Measurements from ENCODE around the gene HSP90AB1. TPM values are rescaled to one million over a fixed set of nuclear protein-coding genes. Genes with fewer than 3 reads are reported as not detected.

The HSP90AB1 gene
- polyA plus RNA-seq, 1 of the 3 experiments (the other 2 are of a cell fraction), result 843 TPM

- no peaks in the 10 kb centered on the region for H3K9me2 ChIP-seq
- TF ChIP-seq CHD2 (IDR thresholded peaks at IDR 0.05; ENCODE audit: low read length, partially characterized antibody), result no peak
- TF ChIP-seq PBX3 (IDR thresholded peaks at IDR 0.05), result no peak
- TF ChIP-seq MEF2A (IDR thresholded peaks at IDR 0.05; ENCODE audit: borderline replicate concordance, low read depth), result no peak
- TF ChIP-seq EP300 (IDR thresholded peaks at IDR 0.05; ENCODE audit: borderline replicate concordance in 1 of 2, low read depth in 1 of 2, low read length in 1 of 2), result no peak
- no peak for TF ChIP-seq ELF1 (IDR thresholded peaks at IDR 0.05)
- no peak for TF ChIP-seq REST (IDR thresholded peaks at IDR 0.05; ENCODE audit: low read depth, low read length)
- POLR2A ChIA-PET, result interaction anchor here (0.9 to 4.1 kb wide), 12 partner anchors 8 to 477 kb away, joined by 3 to 98 read pairs (median 14); partner anchors contain the start of genes AARS2, SLC29A1, SLC35B2 and SPATS1
- CTCF ChIA-PET, result interaction anchor here (0.8 to 8.4 kb wide), 10 partner anchors 10 to 149 kb away, joined by 4 to 115 read pairs (median 20); partner anchors contain the start of genes AARS2, SLC29A1 and SLC35B2
- H3K4me3 ChIP-seq (ENCODE audit: low read depth in 2 of 2, low read length in 1 of 2), result peak overlapping the region; percentile 65 to 99
- no peak for DNase-seq
- no peaks in the 10 kb centered on the region for H3K9me3 ChIP-seq
- H3K27ac ChIP-seq (ENCODE audit: low read depth in 2 of 2, low read length in 1 of 2), result peak overlapping the region; percentile 43 to 86; a peak in 3 of 4 replicates
- peak overlapping the region; percentile 98 for H3K4me2 ChIP-seq
- H3K9ac ChIP-seq, result peak overlapping the region; percentile 100; the same call in 1 of the 2 replicates
- peak overlapping the region; percentile 90 for H2AFZ ChIP-seq (ENCODE audit: low read depth)
- H3K27me3 ChIP-seq (ENCODE audit: insufficient read depth), result no peaks in the 10 kb centered on the region
- H3K79me2 ChIP-seq (ENCODE audit: insufficient read depth), result peaks cover 37% of the 10 kb centered on the region
- H3F3A ChIP-seq (replicated peaks; ENCODE audit: insufficient read depth), result peaks cover 21% of the 10 kb centered on the region
- peaks cover 21 to 26% of the 10 kb centered on the region in 2 experiments for H3K36me3 ChIP-seq (replicated peaks in 1 of 2; ENCODE audit: control insufficient read depth in 1 of 2, insufficient read depth in 2 of 2, low read length in 1 of 2)
- H3K4me1 ChIP-seq (ENCODE audit: control insufficient read depth in 1 of 2, insufficient read depth in 2 of 2, low read depth in 1 of 2, low read length in 1 of 2), result peaks cover 13 to 22% of the 10 kb centered on the region in 2 experiments; a peak in 3 of 4 replicates
- 79% methylated on average over 12 of the region's 12 CpGs for WGBS (ENCODE audit: low lambda C conversion rate)
- peaks cover 35% of the 10 kb centered on the region for H4K20me1 ChIP-seq (ENCODE audit: insufficient read depth)
These were observed 1.4 kb upstream of the HSP90AB1 start for GRCh38 chr6:44245391-44245911.

GRCh38 chr6:44245912-44246662 is 814 bp upstream of the HSP90AB1 start:
- Histone ChIP-seq H3K4me1 (ENCODE audit: control insufficient read depth in 1 of 2, insufficient read depth in 2 of 2, low read depth in 1 of 2, low read length in 1 of 2) (peaks cover 13 to 22% of the 10 kb centered on the region in 2 experiments; a peak in 3 of 4 replicates), H3K4me2 (peak overlapping the region; percentile 98), H3K9ac (peak overlapping the region; percentile 100), H2AFZ (ENCODE audit: low read depth) (peak overlapping the region; percentile 90), H3K9me2 (no peaks in the 10 kb centered on the region), H3K36me3 (replicated peaks in 1 of 2; ENCODE audit: control insufficient read depth in 1 of 2, insufficient read depth in 2 of 2, low read length in 1 of 2) (peaks cover 27 to 32% of the 10 kb centered on the region in 2 experiments), H3K27me3 (ENCODE audit: insufficient read depth) (no peaks in the 10 kb centered on the region), H3F3A (replicated peaks; ENCODE audit: insufficient read depth) (peaks cover 27% of the 10 kb centered on the region), H3K4me3 (ENCODE audit: low read depth in 2 of 2, low read length in 1 of 2) (peak overlapping the region; percentile 65 to 99), H3K79me2 (ENCODE audit: insufficient read depth) (peaks cover 43% of the 10 kb centered on the region), H4K20me1 (ENCODE audit: insufficient read depth) (peaks cover 41% of the 10 kb centered on the region), H3K27ac (ENCODE audit: low read depth in 2 of 2, low read length in 1 of 2) (peak overlapping the region; percentile 86), H3K9me3 (no peaks in the 10 kb centered on the region)
- ChIA-PET CTCF (interaction anchor here (0.8 to 8.4 kb wide), 15 partner anchors 9 to 151 kb away, joined by 3 to 115 read pairs (median 6); partner anchors contain the start of genes AARS2, CDC5L, SLC29A1 and SLC35B2), POLR2A (interaction anchor here (0.6 to 4.1 kb wide), 30 partner anchors 9 to 759 kb away, joined by 3 to 98 read pairs (median 4); partner anchors contain the start of genes AARS2, SLC29A1, SLC35B2 and SPATS1)
- 8% methylated on average over 7 of the region's 62 CpGs for WGBS (ENCODE audit: low lambda C conversion rate)
- DNase-seq, result peak; percentile 93
- TF ChIP-seq MAX (IDR thresholded peaks at IDR 0.05; ENCODE audit: low read depth), result peak; percentile 57
- TF ChIP-seq CTCF (IDR thresholded peaks at IDR 0.05), result peak; percentile 51
- TF ChIP-seq JUND (IDR thresholded peaks at IDR 0.05), result no peak
- TF ChIP-seq TAF1 (IDR thresholded peaks at IDR 0.05; ENCODE audit: borderline replicate concordance, low read depth, low read length), result peak; percentile 74
- TF ChIP-seq USF2 (IDR thresholded peaks at IDR 0.05; ENCODE audit: borderline replicate concordance, low read depth, low read length), result no peak
- TF ChIP-seq NRF1 (IDR thresholded peaks at IDR 0.05; ENCODE audit: low read depth, low read length), result peak; percentile 35; the same call in 1 of the 2 replicates
- TF ChIP-seq FOXJ3 (CRISPR knock-in tag; IDR thresholded peaks at IDR 0.05), result 0 out of 2 replicates have a peak, but pooled peaks have one; percentile 37
- TF ChIP-seq MXI1 (IDR thresholded peaks at IDR 0.05; ENCODE audit: low read depth, low read length), result peak; percentile 58
- peak; percentile 86 for TF ChIP-seq PBX3 (IDR thresholded peaks at IDR 0.05)
- TF ChIP-seq EP300 (IDR thresholded peaks at IDR 0.05; ENCODE audit: borderline replicate concordance in 1 of 2, low read depth in 1 of 2, low read length in 1 of 2), result peak; percentile 55 to 91; a peak in 3 of 4 replicates

All from SK-N-SH (cell line).